Measurements from ENCODE around the gene SLC13A2.

The SLC13A2 gene

DNA sequence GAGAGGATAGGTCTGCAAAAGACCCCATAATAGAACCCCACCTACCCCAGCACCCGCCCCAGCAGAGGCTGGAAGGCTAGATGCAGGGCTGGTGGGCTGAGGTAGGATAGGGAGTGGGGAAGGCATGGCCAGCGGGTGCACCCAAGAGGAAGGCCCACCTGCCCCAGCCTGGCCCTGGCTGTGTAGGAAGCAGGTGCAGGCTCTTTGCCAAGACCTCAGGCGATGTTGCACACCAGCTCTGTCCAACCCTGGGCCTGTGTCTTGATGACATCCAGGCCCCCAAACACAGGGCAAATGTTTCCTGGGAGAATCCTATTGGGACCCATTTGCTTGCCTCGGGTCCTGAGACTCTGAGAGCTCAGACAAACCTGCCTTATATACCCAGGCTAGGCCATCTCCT lies 66.8 kb downstream of the SLC13A2 start:
- TF ChIP-seq, protein P1, sequence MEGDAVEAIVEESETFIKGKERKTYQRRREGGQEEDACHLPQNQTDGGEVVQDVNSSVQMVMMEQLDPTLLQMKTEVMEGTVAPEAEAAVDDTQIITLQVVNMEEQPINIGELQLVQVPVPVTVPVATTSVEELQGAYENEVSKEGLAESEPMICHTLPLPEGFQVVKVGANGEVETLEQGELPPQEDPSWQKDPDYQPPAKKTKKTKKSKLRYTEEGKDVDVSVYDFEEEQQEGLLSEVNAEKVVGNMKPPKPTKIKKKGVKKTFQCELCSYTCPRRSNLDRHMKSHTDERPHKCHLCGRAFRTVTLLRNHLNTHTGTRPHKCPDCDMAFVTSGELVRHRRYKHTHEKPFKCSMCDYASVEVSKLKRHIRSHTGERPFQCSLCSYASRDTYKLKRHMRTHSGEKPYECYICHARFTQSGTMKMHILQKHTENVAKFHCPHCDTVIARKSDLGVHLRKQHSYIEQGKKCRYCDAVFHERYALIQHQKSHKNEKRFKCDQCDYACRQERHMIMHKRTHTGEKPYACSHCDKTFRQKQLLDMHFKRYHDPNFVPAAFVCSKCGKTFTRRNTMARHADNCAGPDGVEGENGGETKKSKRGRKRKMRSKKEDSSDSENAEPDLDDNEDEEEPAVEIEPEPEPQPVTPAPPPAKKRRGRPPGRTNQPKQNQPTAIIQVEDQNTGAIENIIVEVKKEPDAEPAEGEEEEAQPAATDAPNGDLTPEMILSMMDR (IDR thresholded peaks at IDR 0.05; ENCODE audit: insufficient read depth, low read length, poor library complexity, severe bottlenecking) = no peak
- Histone ChIP-seq H3K4me3 (replicated peaks; ENCODE audit: low read depth, low read length) (no peak overlapping the region), H3K36me3 (ENCODE audit: control insufficient read depth, insufficient read depth, low read length) (no peaks in the 10 kb centered on the region; the same call in 1 of the 2 replicates), H3K27me3 (replicated peaks; ENCODE audit: control insufficient read depth, insufficient read depth, low read length) (no peaks in the 10 kb centered on the region)
- DNase-seq (ENCODE audit: extremely low read depth, insufficient read length) = no peak

- TF ChIP-seq, protein P1 (IDR thresholded peaks at IDR 0.05; ENCODE audit: insufficient read depth, low read length, poor library complexity, severe bottlenecking) = no peak
- no peak overlapping the region for H3K4me3 ChIP-seq (replicated peaks; ENCODE audit: low read depth, low read length)
- H3K27me3 ChIP-seq (replicated peaks; ENCODE audit: control insufficient read depth, insufficient read depth, low read length) = no peaks in the 10 kb centered on the region
- no peak for DNase-seq (ENCODE audit: extremely low read depth, insufficient read length)
- peaks cover 3% of the 10 kb centered on the region for H3K36me3 ChIP-seq (ENCODE audit: control insufficient read depth, insufficient read depth, low read length)
These were observed 68.0 kb downstream of the SLC13A2 start for GRCh38 chr17:28541439-28541838.

- no peaks in the 10 kb centered on the region for H3K27me3 ChIP-seq (replicated peaks; ENCODE audit: control insufficient read depth, insufficient read depth, low read length)
- peaks cover 17% of the 10 kb centered on the region for H3K36me3 ChIP-seq (ENCODE audit: control insufficient read depth, insufficient read depth, low read length)
- TF ChIP-seq, protein P1 (IDR thresholded peaks at IDR 0.05; ENCODE audit: insufficient read depth, low read length, poor library complexity, severe bottlenecking) = no peak
- no peak overlapping the region for H3K4me3 ChIP-seq (replicated peaks; ENCODE audit: low read depth, low read length)
- no peak for DNase-seq (ENCODE audit: extremely low read depth, insufficient read length)
These were observed 71.1 kb downstream of the SLC13A2 start for GRCh38 chr17:28544402-28545140.

- no peaks in the 10 kb centered on the region for H3K27me3 ChIP-seq (replicated peaks; ENCODE audit: control insufficient read depth, insufficient read depth, low read length)
- no peak for DNase-seq (ENCODE audit: extremely low read depth, insufficient read length)
- H3K36me3 ChIP-seq (ENCODE audit: control insufficient read depth, insufficient read depth, low read length) = peaks cover 17% of the 10 kb centered on the region
- no peak overlapping the region for H3K4me3 ChIP-seq (replicated peaks; ENCODE audit: low read depth, low read length)
- TF ChIP-seq, protein P1 (IDR thresholded peaks at IDR 0.05; ENCODE audit: insufficient read depth, low read length, poor library complexity, severe bottlenecking) = no peak
These were observed 71.7 kb downstream of the SLC13A2 start for GRCh38 chr17:28545141-28545503.

- DNase-seq (ENCODE audit: extremely low read depth, insufficient read length) = no peak
These were observed 72.5 kb downstream of the SLC13A2 start for GRCh38 chr17:28545787-28546415.

More at GRCh38 chr17:28545787-28546415, 72.5 kb downstream of the SLC13A2 start:
- peaks cover 17% of the 10 kb centered on the region for H3K36me3 ChIP-seq (ENCODE audit: control insufficient read depth, insufficient read depth, low read length)
- no peaks in the 10 kb centered on the region for H3K27me3 ChIP-seq (replicated peaks; ENCODE audit: control insufficient read depth, insufficient read depth, low read length)
- TF ChIP-seq, protein P1 (IDR thresholded peaks at IDR 0.05; ENCODE audit: insufficient read depth, low read length, poor library complexity, severe bottlenecking) = no peak
- no peak overlapping the region for H3K4me3 ChIP-seq (replicated peaks; ENCODE audit: low read depth, low read length)

All from GM06990 (cell line).